MM.1S (cell line): ENCODE data around the gene CMTM2.
"Not testable (repeated sequence)": the region's sequence is repeated elsewhere in the genome, so short reads cannot be mapped to it uniquely, and the experiment has no call there.

ENCODE experiments used
- DNase-seq: peaks from one replicate; pipeline ENCODE4 v3.0.0-alpha.2; 2015
- H2AFZ ChIP-seq: fragments of 300-600 bp; sonication (generic); 2 replicates; pipeline ENCODE4 v1.6.0; 2016; ENCODE audit warnings: antibody characterized with exemption, low read length
- H3F3A ChIP-seq: fragments of 300-600 bp; sonication (generic); 2 replicates; pipeline ENCODE4 v1.6.1; 2016; ENCODE audit warnings: mild to moderate bottlenecking, antibody characterized with exemption, low read length, moderate library complexity, mixed read lengths; ENCODE audit not compliant: insufficient read depth
- H3K27ac ChIP-seq: fragments of 300-600 bp; sonication (generic); 2 replicates; pipeline ENCODE4 v1.5.1; 2016; ENCODE audit warnings: mild to moderate bottlenecking, low read length
- H3K27me3 ChIP-seq: fragments of 300-600 bp; sonication (generic); replicated peaks from 2 replicates; pipeline ENCODE4 v1.6.0; 2016; ENCODE audit warnings: low read length; ENCODE audit not compliant: insufficient read depth
- H3K36me3 ChIP-seq: fragments of 300-600 bp; sonication (generic); replicated peaks from 2 replicates; pipeline ENCODE4 v1.6.1; 2016; ENCODE audit warnings: mild to moderate bottlenecking, low read length, mixed read lengths; ENCODE audit not compliant: insufficient read depth
- H3K4me1 ChIP-seq: fragments of 300-600 bp; sonication (generic); 2 replicates; pipeline ENCODE4 v1.6.1; 2016; ENCODE audit warnings: low read length, mixed read lengths
- H3K4me2 ChIP-seq: fragments of 300-600 bp; sonication (generic); 2 replicates; pipeline ENCODE4 v1.6.0; 2016; ENCODE audit warnings: low read depth, low read length
- H3K4me3 ChIP-seq: fragments of 300-600 bp; sonication (generic); 2 replicates; pipeline ENCODE4 v1.5.1; 2016; ENCODE audit warnings: low read length, mixed read lengths
- H3K79me2 ChIP-seq: fragments of 300-600 bp; sonication (generic); 2 replicates; pipeline ENCODE4 v1.6.1; 2016; ENCODE audit warnings: mixed run types, low read length, mixed read lengths
- H3K9ac ChIP-seq: fragments of 300-600 bp; sonication (generic); 2 replicates; pipeline ENCODE4 v1.6.1; 2016; ENCODE audit warnings: low read length, mixed read lengths
- H3K9me2 ChIP-seq: fragments of 300-600 bp; sonication (generic); replicated peaks from 2 replicates; pipeline ENCODE4 v1.6.1; 2016; ENCODE audit warnings: mild to moderate bottlenecking, low read length, mixed read lengths; ENCODE audit not compliant: insufficient read depth
- H3K9me3 ChIP-seq: fragments of 300-600 bp; sonication (generic); replicated peaks from 2 replicates; pipeline ENCODE4 v1.6.1; 2016; ENCODE audit warnings: mild to moderate bottlenecking, low read length, mixed read lengths; ENCODE audit not compliant: insufficient read depth
- H4K20me1 ChIP-seq: fragments of 300-600 bp; sonication (generic); 2 replicates; pipeline ENCODE4 v1.6.1; 2016; ENCODE audit warnings: mild to moderate bottlenecking, low read length, moderate library complexity, mixed read lengths; ENCODE audit not compliant: insufficient read depth
- CTCF ChIP-seq: fragments of 300-600 bp; sonication (generic); IDR thresholded peaks from 2 replicates; pipeline ENCODE4 v1.5.1; 2016; ENCODE audit warnings: antibody characterized with exemption, low read length, mixed read lengths
- EZH2 ChIP-seq: fragments of 300-600 bp; sonication (generic); optimal IDR thresholded peaks from 2 replicates; pipeline ENCODE3; 2017; ENCODE audit warnings: low read depth, mild to moderate bottlenecking, antibody characterized with exemption, low read length, mixed read lengths
- EZH2phosphoT487 ChIP-seq: fragments of 300-600 bp; sonication (generic); IDR thresholded peaks from 2 replicates; pipeline ENCODE4 v1.6.1; 2018; ENCODE audit warnings: antibody characterized with exemption, low read length

CMTM2 gene

GRCh38 chr16:66562986-66563385, 16.3 kb upstream of the CMTM2 start:
- no peaks in the 10 kb centered on the region for H3K9me2 ChIP-seq
- TF ChIP-seq EZH2, result no peak
- no peak for TF ChIP-seq EZH2phosphoT487
- no peak for TF ChIP-seq CTCF
- H3K79me2 ChIP-seq, result peaks cover 81% of the 10 kb centered on the region
- H2AFZ ChIP-seq, result no peak overlapping the region
- H4K20me1 ChIP-seq, result peaks cover 6% of the 10 kb centered on the region; the same call in 1 of the 2 replicates
- H3K4me2 ChIP-seq, result no peak overlapping the region
- no peaks in the 10 kb centered on the region for H3F3A ChIP-seq
- H3K4me1 ChIP-seq, result peaks cover 4% of the 10 kb centered on the region; the same call in 1 of the 2 replicates
- no peak overlapping the region for H3K27ac ChIP-seq
- H3K9ac ChIP-seq, result no peak overlapping the region
- H3K27me3 ChIP-seq, result no peaks in the 10 kb centered on the region
- no peak overlapping the region for H3K4me3 ChIP-seq
- no peaks in the 10 kb centered on the region for H3K9me3 ChIP-seq
- H3K36me3 ChIP-seq, result peaks cover 27% of the 10 kb centered on the region
- DNase-seq, result no peak

GRCh38 chr16:66563574-66564334, 15.5 kb upstream of the CMTM2 start:
- no peak for DNase-seq
- Histone ChIP-seq H3K27ac (no peak overlapping the region), H3K36me3 (peaks cover 19% of the 10 kb centered on the region), H3K4me1 (peaks cover 4% of the 10 kb centered on the region; the same call in 1 of the 2 replicates), H3K4me2 (no peak overlapping the region), H3K9me2 (no peaks in the 10 kb centered on the region), H3K4me3 (no peak overlapping the region), H3K9ac (no peak overlapping the region), H3K79me2 (peaks cover 73% of the 10 kb centered on the region), H4K20me1 (0 out of 2 replicates have a peak, but pooled peaks cover 2% of the 10 kb centered on the region), H2AFZ (no peak overlapping the region), H3K27me3 (no peaks in the 10 kb centered on the region), H3F3A (no peaks in the 10 kb centered on the region), H3K9me3 (no peaks in the 10 kb centered on the region)
- TF ChIP-seq EZH2 (no peak), CTCF (no peak), EZH2phosphoT487 (no peak)

GRCh38 chr16:66566051-66566901, 13.0 kb upstream of the CMTM2 start, which contains the start of gene CMTM1:
Gene CMTM1 (plus strand): TSS chr16:66566439. CDS start chr16:66566514, 75 bp downstream.
- peaks cover 48% of the 10 kb centered on the region for H3K79me2 ChIP-seq
- no peaks in the 10 kb centered on the region for H3K9me2 ChIP-seq
- H3K27me3 ChIP-seq, result no peaks in the 10 kb centered on the region
- H3K4me3 ChIP-seq, result no peak within 1 kb of the TSS
- H3F3A ChIP-seq, result 0 out of 2 replicates have a peak, but pooled peaks cover 5% of the 10 kb centered on the region
- no peak within 1 kb of the TSS for H3K27ac ChIP-seq
- H4K20me1 ChIP-seq, result no peaks in the 10 kb centered on the region
- DNase-seq, result no peak
- H3K4me1 ChIP-seq, result no peaks in the 10 kb centered on the region
- peaks cover 18% of the 10 kb centered on the region for H3K36me3 ChIP-seq
- no peak within 1 kb of the TSS for H3K9ac ChIP-seq
- H2AFZ ChIP-seq, result no peak within 1 kb of the TSS
- no peaks in the 10 kb centered on the region for H3K9me3 ChIP-seq
- no peak within 1 kb of the TSS for H3K4me2 ChIP-seq
- no peak for TF ChIP-seq EZH2
- no peak for TF ChIP-seq CTCF
- no peak for TF ChIP-seq EZH2phosphoT487

- H3K4me3 ChIP-seq, DNase-seq, H3K9me3 ChIP-seq, H3K9ac ChIP-seq, H2AFZ ChIP-seq, H3K4me2 ChIP-seq, H3K27ac ChIP-seq, H3K27me3 ChIP-seq, H3F3A ChIP-seq, H4K20me1 ChIP-seq, H3K9me2 ChIP-seq, H3K4me1 ChIP-seq: not testable (repeated sequence)
- H3K79me2 ChIP-seq, result peaks cover 38% of the 10 kb centered on the region
- peaks cover 18% of the 10 kb centered on the region for H3K36me3 ChIP-seq
Observed at GRCh38 chr16:66567270-66567669, 12.0 kb upstream of the CMTM2 start.
